GM23248 (cell line): ENCODE measurements around the gene SENP8. TPM values are rescaled to one million over a fixed set of nuclear protein-coding genes. Genes with fewer than 3 reads are reported as not detected.
"Not testable (repeated sequence)": the region's sequence is repeated elsewhere in the genome, so short reads cannot be mapped to it uniquely, and the experiment has no call there.

Experiments used
- DNase-seq: peaks from one replicate; pipeline ENCODE4 v3.0.0-alpha.2; 2015
- H2AFZ ChIP-seq: fragments of 200-600 bp; sonication (generic); 2 replicates; pipeline ENCODE4 v1.6.1; 2016; ENCODE audit warnings: antibody characterized with exemption
- H3F3A ChIP-seq: fragments of 200-600 bp; sonication (generic); 2 replicates; pipeline ENCODE4 v1.6.1; 2016; ENCODE audit warnings: mild to moderate bottlenecking, antibody characterized with exemption, mixed run types; ENCODE audit not compliant: insufficient read depth
- H3K27ac ChIP-seq: fragments of 200-600 bp; sonication (generic); 2 replicates; pipeline ENCODE4 v1.5.1; 2016; ENCODE audit warnings: mild to moderate bottlenecking
- H3K27me3 ChIP-seq: fragments of 200-600 bp; sonication (generic); replicated peaks from 2 replicates; pipeline ENCODE4 v1.6.1; 2016; ENCODE audit warnings: mild to moderate bottlenecking; ENCODE audit not compliant: insufficient read depth
- H3K36me3 ChIP-seq: fragments of 200-600 bp; sonication (generic); 2 replicates; pipeline ENCODE4 v1.6.1; 2016; ENCODE audit warnings: low read depth, mild to moderate bottlenecking
- H3K4me1 ChIP-seq: fragments of 200-600 bp; sonication (generic); 2 replicates; pipeline ENCODE4 v1.6.1; 2016; ENCODE audit warnings: mild to moderate bottlenecking; ENCODE audit not compliant: insufficient read depth
- H3K4me2 ChIP-seq: fragments of 200-600 bp; sonication (generic); one replicate; pipeline ENCODE4 v1.6.1; 2016; ENCODE audit warnings: mild to moderate bottlenecking; ENCODE audit not compliant: unreplicated experiment
- H3K4me3 ChIP-seq: fragments of 200-600 bp; sonication (generic); 2 replicates; pipeline ENCODE4 v1.5.1; 2016; ENCODE audit warnings: mild to moderate bottlenecking
- H3K79me2 ChIP-seq: fragments of 200-600 bp; sonication (generic); 2 replicates; pipeline ENCODE4 v1.6.1; 2016; ENCODE audit warnings: mild to moderate bottlenecking; ENCODE audit not compliant: insufficient read depth
- H3K9ac ChIP-seq: fragments of 200-600 bp; sonication (generic); 2 replicates; pipeline ENCODE4 v1.6.1; 2016; ENCODE audit warnings: mild to moderate bottlenecking
- H3K9me2 ChIP-seq: fragments of 200-600 bp; sonication (generic); 2 replicates; pipeline ENCODE4 v1.6.1; 2016; ENCODE audit warnings: mixed run types, mild to moderate bottlenecking, moderate library complexity; ENCODE audit not compliant: insufficient read depth
- H3K9me3 ChIP-seq: fragments of 200-600 bp; sonication (generic); one replicate; pipeline ENCODE4 v1.6.1; 2017; ENCODE audit warnings: low read depth
- H4K20me1 ChIP-seq: fragments of 200-600 bp; sonication (generic); 2 replicates; pipeline ENCODE4 v1.6.0; 2016; ENCODE audit not compliant: insufficient read depth
- EZH2 ChIP-seq: fragments of 200-600 bp; sonication (generic); IDR thresholded peaks from 2 replicates; pipeline ENCODE4 v1.6.1; 2018; ENCODE audit warnings: antibody characterized with exemption, mild to moderate bottlenecking; ENCODE audit not compliant: insufficient read depth, poor library complexity, severe bottlenecking
- EZH2phosphoT487 ChIP-seq: fragments of 200-600 bp; sonication (generic); IDR thresholded peaks from 2 replicates; pipeline ENCODE4 v1.6.1; 2018; ENCODE audit warnings: antibody characterized with exemption, moderate library complexity, mild to moderate bottlenecking, low read depth; ENCODE audit not compliant: insufficient read depth
- whole genome bisulfite sequencing, 2 experiments: methylation state at CpG; one replicate each; pipeline ENCODE4 v1.1.6; 2015 to 2017; ENCODE audit warnings: low lambda C conversion rate in 2 of 2, low coverage in 1 of 2; ENCODE audit errors: missing lambda C conversion rate in 2 of 2; 5-methylcytosine and 5-hydroxymethylcytosine counted together
- in situ Hi-C: fragments of 300-500 bp; cut with MboI; formaldehyde crosslinking; loops from 2 replicates; pipeline ENCODE4 v1.15.0; 2020
- polyA plus RNA-seq: library from polyadenylated mRNA; unstranded; fragments of >200 nt; fragmentation: Nextera tagmentation; extraction: Ambion mirVana; gene quantifications from 2 replicates; pipeline ENCODE4 v1.2.1, GENCODE V29; 2016
- total RNA-seq: library from RNA; depleted of rRNA; stranded (reverse); fragments of >200 nt; shearing (Covaris generic); gene quantifications from 2 replicates; pipeline ENCODE4 v1.2.3, GENCODE V29; 2014; rRNA removed

SENP8 gene
- total RNA-seq (2.5 and 2.8 TPM in 2 replicates), polyA plus RNA-seq (3.8 and 4.0 TPM in 2 replicates)

DNA sequence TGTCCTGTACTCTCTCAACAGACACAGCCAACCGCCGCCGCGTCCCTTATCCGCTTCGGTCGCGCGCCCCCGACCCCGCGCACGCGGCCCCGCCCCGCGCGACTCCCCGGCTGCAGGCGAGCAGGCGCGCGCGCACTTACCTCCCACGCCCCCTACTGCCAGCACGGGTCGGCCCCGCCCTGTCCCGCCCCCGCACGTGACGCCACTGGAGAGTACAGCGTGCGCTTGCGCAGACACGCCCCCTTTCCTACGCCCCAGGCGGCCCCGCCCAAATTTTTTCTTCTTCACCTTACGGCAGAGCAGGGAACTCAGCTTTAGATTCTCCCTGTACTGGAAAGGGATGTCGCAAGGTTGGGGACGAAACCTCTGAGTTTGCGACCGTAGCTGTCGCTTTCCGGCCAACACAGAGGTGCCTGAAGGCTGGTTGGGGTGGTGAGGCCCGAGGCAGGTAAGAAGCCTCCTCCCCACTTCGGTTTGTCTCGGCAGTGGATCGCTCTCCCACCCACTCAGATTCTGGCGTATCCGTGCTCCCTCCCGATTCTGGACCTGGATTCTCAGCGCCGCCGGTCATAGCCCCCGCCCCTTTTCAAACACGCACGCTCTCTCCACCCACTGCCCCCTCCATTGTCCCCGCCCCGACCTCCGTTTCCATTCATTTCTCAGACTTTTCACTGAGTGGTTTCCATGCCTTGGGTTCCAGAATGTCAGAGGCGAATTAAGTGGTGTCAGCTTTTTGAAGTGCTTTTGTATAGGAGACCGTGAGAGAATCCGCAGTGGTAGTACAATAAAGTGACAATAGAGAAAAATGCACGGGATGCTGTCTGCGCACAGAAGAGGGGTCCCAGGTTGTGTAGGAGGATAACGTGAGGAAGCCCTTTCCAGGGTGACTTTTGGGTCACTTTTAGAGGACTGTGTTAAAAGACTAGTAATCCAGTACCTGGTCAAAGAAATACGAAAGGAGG lies at the start of gene SENP8, which contains the start of gene MYO9A:
Gene SENP8, plus strand, starts transcription at position 387 of the 962 bp plus-strand sequence. CDS start 21,221 bp downstream, outside the sequence.
Gene MYO9A, minus strand, starts transcription at position 134 of the 962 bp plus-strand sequence. CDS start 71,587 bp downstream, outside the sequence.
- H3K36me3 ChIP-seq = no peaks in the 10 kb centered on the region
- 0 out of 2 replicates have a peak, but pooled peaks cover 7% of the 10 kb centered on the region for H4K20me1 ChIP-seq
- peak within 1 kb of the TSS; percentile 96 for H3K9ac ChIP-seq
- H3K27ac ChIP-seq = peak within 1 kb of the TSS; percentile 97
- TF ChIP-seq EZH2 (no peak), EZH2phosphoT487 (no peak)
- H3K9me2 ChIP-seq = no peaks in the 10 kb centered on the region
- H3K9me3 ChIP-seq = no peaks in the 10 kb centered on the region
- peak; percentile 99 for DNase-seq
- H3F3A ChIP-seq = peaks cover 5% of the 10 kb centered on the region; the same call in 1 of the 2 replicates
- in situ Hi-C loops = no loop called here
- H3K4me1 ChIP-seq = peaks cover 13% of the 10 kb centered on the region
- H3K4me2 ChIP-seq = peak within 1 kb of the TSS; percentile 97
- peaks cover 52% of the 10 kb centered on the region for H3K79me2 ChIP-seq
- H3K27me3 ChIP-seq = no peaks in the 10 kb centered on the region
- 1 to 4% methylated on average over 27 to 68 of the region's 69 CpGs for WGBS, 2 experiments
- H3K4me3 ChIP-seq = peak within 1 kb of the TSS; percentile 95
- H2AFZ ChIP-seq = peak within 1 kb of the TSS; percentile 94

DNA sequence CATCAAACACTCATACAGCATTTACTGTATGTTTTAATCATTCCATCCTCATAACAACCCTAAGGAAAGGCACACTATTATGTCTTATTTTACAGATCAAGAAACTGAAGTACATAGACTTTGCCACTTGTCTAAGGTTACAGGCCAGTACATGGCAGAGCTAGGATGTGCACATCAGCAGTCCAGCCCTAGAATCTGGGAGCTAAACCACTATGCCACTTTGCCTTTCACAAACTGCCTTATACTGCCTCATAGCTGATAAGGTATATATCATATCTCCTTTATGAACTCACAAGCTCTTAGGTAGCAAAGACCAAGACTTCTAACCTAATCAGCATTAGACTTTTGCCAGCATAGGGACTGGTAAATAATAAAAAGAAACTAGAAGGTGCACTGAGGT lies 49.3 kb upstream of the SENP8 start:
- H3K4me2 ChIP-seq = no peak overlapping the region
- H2AFZ ChIP-seq = no peak overlapping the region
- H4K20me1 ChIP-seq = no peaks in the 10 kb centered on the region; the same call in 1 of the 2 replicates
- no peaks in the 10 kb centered on the region for H3K27me3 ChIP-seq
- H3K9me3 ChIP-seq = no peaks in the 10 kb centered on the region
- H3K4me1 ChIP-seq = peaks cover 9% of the 10 kb centered on the region; the same call in 1 of the 2 replicates
- in situ Hi-C loops = no loop called here
- no peak for TF ChIP-seq EZH2
- TF ChIP-seq EZH2phosphoT487 = no peak
- no peak overlapping the region for H3K4me3 ChIP-seq
- no peaks in the 10 kb centered on the region for H3K36me3 ChIP-seq
- H3F3A ChIP-seq = no peaks in the 10 kb centered on the region; the same call in 1 of the 2 replicates
- no peak overlapping the region for H3K27ac ChIP-seq
- H3K9me2 ChIP-seq = no peaks in the 10 kb centered on the region
- no peak overlapping the region for H3K9ac ChIP-seq
- H3K79me2 ChIP-seq = peaks cover 94% of the 10 kb centered on the region
- DNase-seq = no peak

DNA sequence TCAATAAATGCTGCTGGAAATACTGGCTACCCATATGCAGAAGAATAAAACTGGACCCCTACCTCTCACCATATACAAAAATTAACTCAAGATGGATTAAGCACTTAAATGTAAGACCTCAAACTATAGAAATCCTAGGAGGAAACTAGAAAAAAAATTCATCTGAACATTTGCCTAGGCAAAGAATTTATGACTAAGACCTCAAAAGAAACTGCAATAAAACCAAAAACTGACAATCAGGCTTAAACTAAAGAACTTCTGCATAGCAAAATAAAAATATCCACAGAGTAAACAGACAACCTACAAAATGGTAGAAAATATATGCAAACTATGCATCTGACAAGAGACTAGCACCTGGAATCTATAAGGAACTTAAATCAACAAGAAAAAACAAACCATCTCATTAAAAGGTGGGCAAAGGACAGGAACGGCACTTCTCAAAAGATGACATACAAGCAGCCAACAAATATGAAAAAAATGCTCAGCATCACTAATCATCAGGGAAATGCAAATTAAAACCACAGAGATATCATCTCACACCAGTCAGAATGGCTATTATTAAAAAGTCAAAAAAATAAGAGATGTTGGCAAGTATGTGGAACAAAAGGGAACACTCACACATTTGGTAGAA lies 47.3 kb upstream of the SENP8 start:
- H3K9me2 ChIP-seq = no peaks in the 10 kb centered on the region
- H3K4me2 ChIP-seq = no peak overlapping the region
- TF ChIP-seq EZH2phosphoT487 = no peak
- TF ChIP-seq EZH2 = no peak
- H3K4me3 ChIP-seq = no peak overlapping the region
- H3K27ac ChIP-seq = no peak overlapping the region
- no peak overlapping the region for H3K9ac ChIP-seq
- no peaks in the 10 kb centered on the region; the same call in none of the 2 replicates for H4K20me1 ChIP-seq
- H2AFZ ChIP-seq = no peak overlapping the region
- no peaks in the 10 kb centered on the region for H3K9me3 ChIP-seq
- H3K4me1 ChIP-seq = peaks cover 9% of the 10 kb centered on the region
- H3F3A ChIP-seq = peaks cover 5% of the 10 kb centered on the region
- no peak for DNase-seq
- no peaks in the 10 kb centered on the region for H3K27me3 ChIP-seq
- peaks cover 95% of the 10 kb centered on the region for H3K79me2 ChIP-seq
- WGBS, 2 experiments = 21 to 35% methylated on average over 1 of the region's 1 CpG
- in situ Hi-C loops = no loop called here
- H3K36me3 ChIP-seq = no peaks in the 10 kb centered on the region

DNA sequence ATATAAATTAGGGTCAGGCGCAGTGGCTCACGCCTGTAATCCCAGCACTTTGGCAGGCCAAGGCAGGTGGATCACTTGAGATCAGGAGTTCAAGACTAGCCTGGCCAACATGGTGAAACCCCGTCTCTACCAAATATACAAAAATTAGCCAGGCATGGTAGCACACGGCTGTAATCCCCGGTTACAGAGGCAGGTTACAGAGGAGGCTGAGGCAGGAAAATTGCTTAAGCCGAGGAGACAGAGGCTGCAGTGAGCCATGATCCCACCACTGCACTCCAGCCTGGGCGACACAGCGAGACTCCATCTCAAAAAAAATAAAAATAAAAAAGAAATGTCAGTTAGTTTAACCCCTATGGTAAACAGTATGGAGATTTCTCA lies 46.8 kb upstream of the SENP8 start:
- H3K4me2 ChIP-seq, H4K20me1 ChIP-seq, H3F3A ChIP-seq, H2AFZ ChIP-seq, in situ Hi-C loops, DNase-seq, H3K9me3 ChIP-seq, H3K9ac ChIP-seq, H3K9me2 ChIP-seq, H3K4me1 ChIP-seq, H3K4me3 ChIP-seq, H3K27ac ChIP-seq, H3K27me3 ChIP-seq, H3K36me3 ChIP-seq: not testable (repeated sequence)
- 90 to 92% methylated on average over 8 of the region's 8 CpGs for WGBS, 2 experiments
- peaks cover 95% of the 10 kb centered on the region for H3K79me2 ChIP-seq
